Hepatocyte (in vitro differentiated cells): ENCODE measurements around the gene WDR18.

ENCODE experiments used
- EZH2 ChIP-seq: fragments of 200-600 bp; sonication (generic); IDR thresholded peaks from 2 replicates; pipeline ENCODE4 v1.6.1; 2016; ENCODE audit warnings: antibody characterized with exemption, mild to moderate bottlenecking, borderline replicate concordance
- EZH2phosphoT487 ChIP-seq: fragments of 200-600 bp; sonication (generic); IDR thresholded peaks from one replicate; pipeline ENCODE4 v1.6.1; 2018; ENCODE audit warnings: antibody characterized with exemption, mild to moderate bottlenecking, low read depth, moderate library complexity; ENCODE audit not compliant: unreplicated experiment, severe bottlenecking
- TF ChIP-seq, protein P1 (sequence below): fragments of 200-600 bp; sonication (generic); IDR thresholded peaks from 2 replicates; pipeline ENCODE4 v1.5.1; 2016; ENCODE audit warnings: antibody characterized with exemption, mild to moderate bottlenecking; ENCODE audit not compliant: poor library complexity

DNA sequence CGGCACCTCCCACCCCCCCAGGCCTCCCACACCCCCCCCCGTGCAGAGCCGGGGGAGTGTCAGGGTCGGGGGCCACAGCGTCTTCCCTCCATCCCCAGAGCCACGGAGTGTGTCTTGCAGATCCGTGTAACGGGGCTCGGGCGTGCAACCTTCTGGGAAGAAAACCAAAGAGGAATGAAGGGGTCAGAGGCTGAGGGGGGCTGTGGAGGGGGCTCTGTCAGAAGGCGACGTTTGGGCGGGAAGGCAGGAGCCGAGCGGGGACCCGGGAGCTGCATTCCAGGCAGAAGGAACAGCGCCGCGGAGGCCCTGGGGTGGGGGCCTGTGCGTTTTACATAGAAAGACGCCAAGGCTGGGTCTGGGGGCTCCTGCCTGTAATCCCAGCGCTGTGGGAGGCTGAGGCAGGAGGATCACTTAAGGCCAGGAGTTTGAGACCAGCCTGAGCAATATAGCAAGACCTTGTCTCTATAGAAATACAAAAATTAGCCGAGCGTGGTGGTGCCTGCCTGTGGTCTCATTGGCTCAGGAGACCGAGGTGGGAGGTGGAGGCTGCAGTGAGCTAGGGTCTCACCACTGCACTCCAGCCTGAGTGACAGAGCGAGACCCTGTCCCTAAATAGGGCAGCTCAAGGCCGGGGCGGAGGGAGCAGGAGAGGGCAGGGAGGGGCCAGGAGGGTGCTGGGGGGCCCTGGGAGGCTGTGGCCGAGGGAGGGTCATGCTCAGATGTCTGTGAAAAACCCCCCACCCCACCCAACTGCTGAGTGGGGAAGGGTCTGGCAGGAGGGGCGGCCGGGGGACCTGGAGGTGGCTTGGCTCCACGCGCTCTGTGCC is 30.5 kb upstream of the WDR18 start:
- TF ChIP-seq, protein P1, sequence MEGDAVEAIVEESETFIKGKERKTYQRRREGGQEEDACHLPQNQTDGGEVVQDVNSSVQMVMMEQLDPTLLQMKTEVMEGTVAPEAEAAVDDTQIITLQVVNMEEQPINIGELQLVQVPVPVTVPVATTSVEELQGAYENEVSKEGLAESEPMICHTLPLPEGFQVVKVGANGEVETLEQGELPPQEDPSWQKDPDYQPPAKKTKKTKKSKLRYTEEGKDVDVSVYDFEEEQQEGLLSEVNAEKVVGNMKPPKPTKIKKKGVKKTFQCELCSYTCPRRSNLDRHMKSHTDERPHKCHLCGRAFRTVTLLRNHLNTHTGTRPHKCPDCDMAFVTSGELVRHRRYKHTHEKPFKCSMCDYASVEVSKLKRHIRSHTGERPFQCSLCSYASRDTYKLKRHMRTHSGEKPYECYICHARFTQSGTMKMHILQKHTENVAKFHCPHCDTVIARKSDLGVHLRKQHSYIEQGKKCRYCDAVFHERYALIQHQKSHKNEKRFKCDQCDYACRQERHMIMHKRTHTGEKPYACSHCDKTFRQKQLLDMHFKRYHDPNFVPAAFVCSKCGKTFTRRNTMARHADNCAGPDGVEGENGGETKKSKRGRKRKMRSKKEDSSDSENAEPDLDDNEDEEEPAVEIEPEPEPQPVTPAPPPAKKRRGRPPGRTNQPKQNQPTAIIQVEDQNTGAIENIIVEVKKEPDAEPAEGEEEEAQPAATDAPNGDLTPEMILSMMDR, result no peak
- TF ChIP-seq EZH2phosphoT487, result no peak
- TF ChIP-seq EZH2, result no peak
